ENCODE results near the gene SDC1. TPM values are rescaled to one million over a fixed set of nuclear protein-coding genes. Genes with fewer than 3 reads are reported as not detected.
A peak's percentile ranks its signal among the peaks of the same experiment; 100 is the strongest.

The SDC1 gene
- total RNA-seq, 1 donor from 2014 or later: 2.1 TPM

DNA sequence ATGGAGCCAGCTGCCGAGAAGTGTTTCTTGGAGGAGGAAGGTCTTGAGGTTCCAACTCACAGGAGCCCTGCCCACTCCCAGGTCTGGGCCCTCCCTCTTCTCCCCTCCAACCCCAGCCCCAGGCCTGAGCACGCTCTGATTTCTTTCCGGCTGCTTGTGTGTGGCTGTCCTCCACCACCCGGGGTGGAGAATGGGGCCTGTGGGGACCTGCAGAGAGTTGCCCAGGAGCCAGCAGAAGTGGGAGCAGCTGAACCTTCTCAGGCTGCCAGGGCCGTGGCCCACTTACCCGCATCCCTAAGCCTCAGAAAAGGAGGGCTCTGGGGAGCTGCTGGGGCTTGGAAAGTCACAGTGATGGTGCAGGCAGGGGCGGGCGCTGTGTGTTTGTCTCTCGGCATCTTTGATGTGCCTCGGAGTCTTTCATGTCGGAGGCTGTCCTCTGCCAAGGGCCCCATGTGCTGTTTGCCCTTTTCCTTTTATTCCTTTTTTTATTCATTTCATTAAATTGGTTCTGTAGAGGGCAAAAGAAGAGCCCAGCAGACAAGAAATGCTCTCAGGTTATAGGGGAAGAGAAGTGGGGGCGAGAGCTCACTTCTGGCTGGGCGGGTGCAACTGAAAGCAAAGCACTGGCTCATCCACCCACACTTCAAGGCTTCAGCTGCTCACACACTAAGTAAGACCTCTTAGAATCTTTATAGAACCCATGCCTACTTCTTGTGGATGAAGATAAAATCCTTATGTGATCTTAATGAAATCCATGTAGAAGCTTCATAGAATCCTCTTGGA lies 52.5 kb downstream of the SDC1 start:
- H3K4me1 ChIP-seq (ENCODE audit: control insufficient read depth in 3 of 3, insufficient read depth in 3 of 3, low read length in 3 of 3): no peaks in the 10 kb centered on the region
- H3K9me3 ChIP-seq (ENCODE audit: control insufficient read depth in 3 of 3, low read length in 3 of 3): no peaks in the 10 kb centered on the region
- no peak overlapping the region for H3K27ac ChIP-seq (ENCODE audit: low read depth, low read length)
- H3K36me3 ChIP-seq (ENCODE audit: control insufficient read depth in 3 of 3, insufficient read depth in 3 of 3, low read length in 3 of 3): no peaks in the 10 kb centered on the region
- peaks cover 0 to 12% (median 4%) of the 10 kb centered on the region in 3 donors for H3K27me3 ChIP-seq (ENCODE audit: control insufficient read depth in 3 of 3, insufficient read depth in 3 of 3, low read length in 3 of 3)
- H3K4me3 ChIP-seq (ENCODE audit: low read length in 3 of 3): no peak overlapping the region
- no peak overlapping the region for H3K9ac ChIP-seq (ENCODE audit: low read depth in 1 of 3, low read length in 3 of 3)

GRCh38 chr2:20171445-20171977 lies 53.4 kb downstream of the SDC1 start:
- no peaks in the 10 kb centered on the region for H3K4me1 ChIP-seq (ENCODE audit: control insufficient read depth in 3 of 3, insufficient read depth in 3 of 3, low read length in 3 of 3)
- H3K9me3 ChIP-seq (ENCODE audit: control insufficient read depth in 3 of 3, low read length in 3 of 3): no peaks in the 10 kb centered on the region
- no peak overlapping the region for H3K9ac ChIP-seq (ENCODE audit: low read depth in 1 of 3, low read length in 3 of 3)
- no peak overlapping the region for H3K27ac ChIP-seq (ENCODE audit: low read depth, low read length)
- peaks cover 2 to 18% (median 4%) of the 10 kb centered on the region in 3 donors for H3K27me3 ChIP-seq (ENCODE audit: control insufficient read depth in 3 of 3, insufficient read depth in 3 of 3, low read length in 3 of 3)
- H3K4me3 ChIP-seq (ENCODE audit: low read length in 3 of 3): no peak overlapping the region
- H3K36me3 ChIP-seq (ENCODE audit: control insufficient read depth in 3 of 3, insufficient read depth in 3 of 3, low read length in 3 of 3): no peaks in the 10 kb centered on the region

DNA sequence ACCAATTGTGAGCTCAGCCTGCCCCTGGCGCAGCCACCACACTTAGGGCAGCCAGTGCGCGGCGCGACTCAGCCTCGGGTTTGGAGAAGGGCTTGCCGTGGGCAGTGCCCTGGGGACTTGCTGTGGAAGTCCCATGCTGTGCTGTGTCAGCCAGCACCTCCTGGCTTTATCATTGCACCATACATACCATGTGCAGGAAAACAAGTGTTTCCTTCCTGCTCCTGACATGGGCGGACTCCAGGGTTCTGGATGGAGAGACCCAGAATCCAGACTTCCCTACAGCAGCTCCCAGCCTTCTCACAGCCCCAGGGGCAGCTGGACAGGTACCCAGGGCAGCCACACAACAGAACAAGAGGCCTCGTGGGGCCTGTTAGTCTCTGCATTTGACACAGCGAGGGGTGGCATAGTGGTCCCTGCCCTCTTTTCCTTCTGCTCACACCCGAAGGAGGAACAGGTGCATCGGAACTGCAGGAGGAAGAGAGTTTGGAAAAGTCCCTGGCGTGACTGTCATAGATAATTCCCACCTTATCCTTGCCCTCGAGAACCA lies 54.2 kb downstream of the SDC1 start:
- H3K4me1 ChIP-seq (ENCODE audit: control insufficient read depth in 3 of 3, insufficient read depth in 3 of 3, low read length in 3 of 3): no peaks in the 10 kb centered on the region
- no peak overlapping the region for H3K27ac ChIP-seq (ENCODE audit: low read depth, low read length)
- no peak overlapping the region for H3K9ac ChIP-seq (ENCODE audit: low read depth in 1 of 3, low read length in 3 of 3)
- no peaks in the 10 kb centered on the region for H3K9me3 ChIP-seq (ENCODE audit: control insufficient read depth in 3 of 3, low read length in 3 of 3)
- H3K27me3 ChIP-seq (ENCODE audit: control insufficient read depth in 3 of 3, insufficient read depth in 3 of 3, low read length in 3 of 3): peaks cover 8 to 22% (median 9%) of the 10 kb centered on the region in 3 donors
- no peaks in the 10 kb centered on the region for H3K36me3 ChIP-seq (ENCODE audit: control insufficient read depth in 3 of 3, insufficient read depth in 3 of 3, low read length in 3 of 3)
- no peak overlapping the region for H3K4me3 ChIP-seq (ENCODE audit: low read length in 3 of 3)

DNA sequence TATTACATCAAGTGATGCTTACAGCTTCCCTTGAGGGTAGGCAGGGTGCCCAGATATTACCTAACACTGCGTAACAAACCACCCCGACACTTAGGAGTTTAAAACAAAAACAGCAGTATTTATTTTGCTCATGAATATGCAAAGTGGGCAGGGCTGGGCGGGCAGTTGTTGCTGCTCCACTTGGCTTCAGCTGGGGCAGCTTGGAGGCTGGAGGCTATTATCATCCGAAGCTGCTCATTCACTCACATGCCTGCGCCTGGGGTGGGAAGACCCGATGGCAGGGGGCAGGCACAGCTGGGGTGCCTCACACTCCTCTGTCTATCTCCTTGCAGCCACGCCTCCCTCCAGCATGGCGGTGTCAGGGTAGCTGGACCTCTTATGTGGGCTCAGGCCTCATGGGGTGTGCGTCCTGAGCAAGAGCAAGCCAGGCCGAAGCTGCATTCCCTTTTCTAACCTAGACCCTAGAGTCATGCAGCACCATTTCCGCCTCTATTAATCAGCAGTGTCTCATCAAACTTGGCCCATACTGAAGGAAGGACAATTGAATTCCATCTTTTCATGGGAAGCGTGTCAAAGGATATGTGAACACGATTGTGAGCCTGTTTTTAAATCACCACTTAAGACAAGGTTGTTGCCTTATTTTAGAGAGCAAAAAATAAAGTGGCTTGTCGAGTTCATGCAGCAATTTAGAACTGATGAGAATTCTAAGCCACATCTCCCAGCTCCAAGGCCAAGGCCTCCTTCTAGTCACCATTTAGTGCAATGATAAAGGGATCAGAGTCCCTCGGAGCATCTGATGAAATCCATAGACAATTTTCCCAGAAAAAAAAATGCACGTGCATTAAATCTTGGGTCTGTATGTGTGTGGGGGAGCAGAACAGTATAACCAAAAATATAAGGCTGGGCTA lies 54.9 kb downstream of the SDC1 start:
- no peak overlapping the region for H3K27ac ChIP-seq (ENCODE audit: low read depth, low read length)
- no peaks in the 10 kb centered on the region for H3K4me1 ChIP-seq (ENCODE audit: control insufficient read depth in 3 of 3, insufficient read depth in 3 of 3, low read length in 3 of 3)
- no peak overlapping the region for H3K9ac ChIP-seq (ENCODE audit: low read depth in 1 of 3, low read length in 3 of 3)
- H3K9me3 ChIP-seq (ENCODE audit: control insufficient read depth in 3 of 3, low read length in 3 of 3): no peaks in the 10 kb centered on the region
- H3K4me3 ChIP-seq (ENCODE audit: low read length in 3 of 3): no peak overlapping the region
- H3K36me3 ChIP-seq (ENCODE audit: control insufficient read depth in 3 of 3, insufficient read depth in 3 of 3, low read length in 3 of 3): no peaks in the 10 kb centered on the region
- H3K27me3 ChIP-seq (ENCODE audit: control insufficient read depth in 3 of 3, insufficient read depth in 3 of 3, low read length in 3 of 3): peaks cover 8 to 22% (median 14%) of the 10 kb centered on the region in 3 donors

DNA sequence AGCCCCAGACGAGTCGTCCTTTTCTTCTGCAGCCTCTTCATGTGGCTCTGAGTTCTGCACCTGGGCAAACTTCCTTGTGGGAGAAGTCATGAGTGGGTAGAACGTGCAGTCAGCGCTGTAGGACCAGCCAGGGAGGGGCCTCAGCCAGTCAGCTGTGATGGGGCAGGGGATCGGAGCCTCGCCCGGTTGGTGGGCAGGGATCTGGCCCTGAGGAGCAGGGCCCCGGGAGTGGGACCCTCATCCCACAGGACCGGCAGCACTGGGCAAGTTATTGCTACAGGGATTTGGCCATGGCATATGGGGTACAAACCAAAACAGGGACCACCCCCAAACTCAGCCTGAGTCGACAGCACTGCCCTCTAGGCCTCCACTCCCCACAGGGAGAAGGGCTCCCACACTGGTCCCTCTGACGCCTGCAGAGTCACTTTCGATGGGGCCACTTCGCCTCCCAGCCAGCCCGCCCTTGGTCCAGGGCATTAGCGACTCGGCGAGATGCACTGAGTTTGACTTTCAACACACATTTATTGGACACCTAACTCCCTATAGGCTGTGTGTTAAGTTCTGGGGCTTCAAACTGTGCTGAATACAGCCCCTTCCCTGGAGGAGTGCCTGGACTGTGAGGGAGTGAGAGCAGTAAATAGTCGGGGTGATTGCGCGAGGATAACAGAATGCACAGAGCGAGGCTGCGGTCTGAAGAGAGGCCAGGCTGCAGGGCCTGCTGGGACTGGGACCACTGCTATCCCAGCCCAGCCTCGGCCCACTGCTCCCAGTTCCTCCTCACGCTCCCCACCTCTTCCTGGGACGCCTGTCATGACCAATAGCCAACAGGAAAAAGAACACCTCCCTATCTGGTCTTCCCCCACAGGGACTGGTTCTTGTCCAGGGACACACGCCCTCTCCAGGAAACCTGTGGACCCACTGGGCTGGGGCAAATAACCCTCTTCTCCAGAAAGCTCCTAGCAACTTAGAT lies 55.9 kb downstream of the SDC1 start:
- no peaks in the 10 kb centered on the region for H3K36me3 ChIP-seq (ENCODE audit: control insufficient read depth in 3 of 3, insufficient read depth in 3 of 3, low read length in 3 of 3)
- H3K27ac ChIP-seq (ENCODE audit: low read depth, low read length): no peak overlapping the region
- H3K27me3 ChIP-seq (ENCODE audit: control insufficient read depth in 3 of 3, insufficient read depth in 3 of 3, low read length in 3 of 3): peaks cover 8 to 22% (median 18%) of the 10 kb centered on the region in 3 donors
- no peaks in the 10 kb centered on the region for H3K9me3 ChIP-seq (ENCODE audit: control insufficient read depth in 3 of 3, low read length in 3 of 3)
- no peaks in the 10 kb centered on the region for H3K4me1 ChIP-seq (ENCODE audit: control insufficient read depth in 3 of 3, insufficient read depth in 3 of 3, low read length in 3 of 3)
- no peak overlapping the region for H3K9ac ChIP-seq (ENCODE audit: low read depth in 1 of 3, low read length in 3 of 3)
- H3K4me3 ChIP-seq (ENCODE audit: low read length in 3 of 3): no peak overlapping the region

GRCh38 chr2:20168048-20168726 lies 56.7 kb downstream of the SDC1 start:
- H3K4me1 ChIP-seq (ENCODE audit: control insufficient read depth in 3 of 3, insufficient read depth in 3 of 3, low read length in 3 of 3): no peaks in the 10 kb centered on the region
- H3K27me3 ChIP-seq (ENCODE audit: control insufficient read depth in 3 of 3, insufficient read depth in 3 of 3, low read length in 3 of 3): peaks cover 8 to 22% (median 18%) of the 10 kb centered on the region in 3 donors
- H3K4me3 ChIP-seq (ENCODE audit: low read length in 3 of 3): no peak overlapping the region
- no peak overlapping the region for H3K27ac ChIP-seq (ENCODE audit: low read depth, low read length)
- no peak overlapping the region for H3K9ac ChIP-seq (ENCODE audit: low read depth in 1 of 3, low read length in 3 of 3)
- no peaks in the 10 kb centered on the region for H3K9me3 ChIP-seq (ENCODE audit: control insufficient read depth in 3 of 3, low read length in 3 of 3)
- H3K36me3 ChIP-seq (ENCODE audit: control insufficient read depth in 3 of 3, insufficient read depth in 3 of 3, low read length in 3 of 3): no peaks in the 10 kb centered on the region

GRCh38 chr2:20167356-20167755 lies 57.6 kb downstream of the SDC1 start:
- Histone ChIP-seq H3K27ac (ENCODE audit: low read depth, low read length) (no peak overlapping the region), H3K9me3 (ENCODE audit: control insufficient read depth in 3 of 3, low read length in 3 of 3) (no peaks in the 10 kb centered on the region), H3K4me1 (ENCODE audit: control insufficient read depth in 3 of 3, insufficient read depth in 3 of 3, low read length in 3 of 3) (no peaks in the 10 kb centered on the region), H3K4me3 (ENCODE audit: low read length in 3 of 3) (no peak overlapping the region), H3K9ac (ENCODE audit: low read depth in 1 of 3, low read length in 3 of 3) (no peak overlapping the region), H3K36me3 (ENCODE audit: control insufficient read depth in 3 of 3, insufficient read depth in 3 of 3, low read length in 3 of 3) (no peaks in the 10 kb centered on the region), H3K27me3 (ENCODE audit: control insufficient read depth in 3 of 3, insufficient read depth in 3 of 3, low read length in 3 of 3) (peaks cover 8 to 22% (median 18%) of the 10 kb centered on the region in 3 donors)

DNA sequence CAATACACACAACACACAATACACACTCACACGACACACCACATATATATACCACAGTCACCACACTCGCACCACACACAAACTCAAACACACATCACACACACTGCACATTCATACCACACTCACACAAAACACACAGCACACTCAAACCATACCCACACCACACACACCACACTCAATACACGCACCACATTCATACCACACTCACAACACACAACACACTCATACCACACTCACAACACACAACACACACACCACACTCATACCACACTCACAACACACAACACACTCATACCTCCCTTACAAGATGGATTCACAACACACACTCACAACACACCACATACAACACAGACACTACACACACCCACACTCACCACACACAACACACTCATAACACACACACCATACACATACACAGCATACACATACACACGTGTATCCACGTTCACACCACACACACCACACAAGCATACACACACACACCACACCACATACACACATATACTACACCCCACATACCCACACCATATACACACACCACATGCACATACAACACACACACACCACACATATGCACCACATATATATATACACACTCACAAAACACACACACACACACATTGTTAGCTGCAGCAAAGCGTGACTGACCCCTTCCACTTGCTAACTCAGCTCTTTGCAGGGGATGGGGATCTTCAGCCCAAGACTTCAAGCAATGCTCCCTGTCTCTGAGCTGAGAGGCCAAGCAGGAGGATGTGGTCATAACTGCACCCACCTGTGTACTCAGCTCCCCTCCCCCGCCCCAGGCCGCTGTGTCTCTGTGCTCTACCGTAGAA lies 59.0 kb downstream of the SDC1 start:
- peak overlapping the region in 1 of 3 donors; percentile 32 for H3K9ac ChIP-seq (ENCODE audit: low read depth in 1 of 3, low read length in 3 of 3)
- no peaks in the 10 kb centered on the region for H3K4me1 ChIP-seq (ENCODE audit: control insufficient read depth in 3 of 3, insufficient read depth in 3 of 3, low read length in 3 of 3)
- H3K9me3 ChIP-seq (ENCODE audit: control insufficient read depth in 3 of 3, low read length in 3 of 3): no peaks in the 10 kb centered on the region
- no peaks in the 10 kb centered on the region for H3K36me3 ChIP-seq (ENCODE audit: control insufficient read depth in 3 of 3, insufficient read depth in 3 of 3, low read length in 3 of 3)
- no peak overlapping the region for H3K27ac ChIP-seq (ENCODE audit: low read depth, low read length)
- H3K4me3 ChIP-seq (ENCODE audit: low read length in 3 of 3): no peak overlapping the region
- peaks cover 8 to 22% (median 18%) of the 10 kb centered on the region in 3 donors for H3K27me3 ChIP-seq (ENCODE audit: control insufficient read depth in 3 of 3, insufficient read depth in 3 of 3, low read length in 3 of 3)
